SKM-1 (cell line): ENCODE measurements around the gene SCGB2A2.

ENCODE experiments used
- DNase-seq: peaks from one replicate; lab custom pipeline; 2025; ENCODE audit not compliant: unreplicated experiment; lab: John Stamatoyannopoulos, UW

Gene SCGB2A2

DNA sequence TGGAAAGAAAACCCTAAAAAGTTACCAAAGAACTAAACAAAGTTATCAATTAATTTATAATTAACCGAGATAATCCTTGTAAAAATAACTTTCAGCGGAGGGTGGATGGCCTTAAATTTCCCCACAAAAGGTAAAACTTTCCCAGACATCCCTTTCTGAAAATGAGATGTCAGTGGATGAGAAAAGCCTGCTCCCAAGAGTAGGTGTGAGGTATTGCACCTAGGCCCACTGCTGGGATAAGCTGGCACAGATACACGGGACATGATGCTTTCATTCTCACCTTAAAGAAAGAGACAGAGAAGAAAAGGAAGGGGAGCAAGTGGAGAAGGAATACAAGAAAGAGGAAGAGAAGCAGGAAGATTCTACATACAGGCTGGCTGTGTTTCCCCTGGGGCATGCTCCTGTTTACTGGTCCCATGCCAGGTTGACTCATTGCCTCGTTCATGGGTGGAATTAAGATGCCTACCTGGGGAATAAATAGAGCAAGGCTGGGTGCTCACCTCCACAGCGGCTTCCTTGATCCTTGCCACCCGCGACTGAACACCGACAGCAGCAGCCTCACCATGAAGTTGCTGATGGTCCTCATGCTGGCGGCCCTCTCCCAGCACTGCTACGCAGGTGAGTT, at the start of gene SCGB2A2:
Gene SCGB2A2 (plus strand): TSS at position 505 of the 625 bp plus-strand sequence. CDS start 59 bp downstream, at position 564.
- DNase-seq = no peak

DNA sequence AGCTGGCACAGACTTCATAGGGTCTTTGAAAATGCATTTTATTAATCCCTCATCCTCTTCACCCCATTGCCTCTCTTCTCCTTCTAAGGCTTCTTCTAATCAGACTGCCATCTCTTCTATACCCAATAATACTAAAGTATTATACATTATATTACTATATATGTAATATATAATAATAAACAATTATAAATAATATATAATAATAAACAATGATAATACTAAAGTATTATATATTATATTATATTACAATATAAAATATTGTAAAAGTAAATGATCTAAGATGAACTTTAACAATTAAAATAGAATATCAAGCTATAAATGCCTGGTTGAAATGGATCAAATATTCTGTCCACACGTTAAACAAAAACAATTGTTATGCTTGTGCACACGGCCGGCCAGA, 48.5 kb upstream of the SCGB2A2 start:
- no peak for DNase-seq

DNA sequence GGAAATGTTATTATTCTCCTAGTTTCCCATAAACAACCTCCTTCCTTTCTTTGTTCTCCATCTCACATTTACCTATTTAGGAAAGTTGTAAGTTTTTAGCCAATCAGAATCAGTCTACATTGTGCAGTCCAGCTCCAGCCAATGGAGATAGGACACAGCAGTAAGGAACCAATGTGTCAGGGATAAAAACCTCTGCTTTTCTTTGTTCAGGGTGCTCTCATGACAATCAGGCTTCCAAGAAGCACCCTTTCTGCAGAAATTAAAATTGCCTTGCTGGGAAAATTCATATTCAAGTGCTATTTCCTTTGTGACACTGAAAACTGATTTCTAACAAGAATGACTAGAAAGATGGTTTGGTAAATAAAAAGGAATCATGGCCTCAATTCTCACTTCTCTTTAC, 46.9 kb upstream of the SCGB2A2 start:
- DNase-seq = no peak

DNA sequence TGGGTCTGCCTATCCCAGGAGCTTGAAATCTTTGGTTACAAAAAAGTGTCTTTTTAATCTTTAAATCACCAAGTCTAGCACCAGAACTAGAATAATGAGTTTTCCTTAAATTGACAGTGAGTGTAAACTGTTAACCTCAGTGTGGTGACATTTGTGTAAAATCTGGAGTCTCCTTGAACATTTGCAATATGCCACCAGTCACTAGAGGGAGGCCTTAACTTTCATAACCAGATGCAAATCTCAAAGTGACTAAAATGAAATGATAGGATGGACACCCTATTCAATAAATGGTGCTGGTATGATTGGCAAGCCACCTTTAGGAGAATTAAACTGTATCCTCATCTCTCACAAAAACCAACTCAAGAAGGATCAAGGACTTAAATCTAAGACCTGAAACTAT, 36.2 kb upstream of the SCGB2A2 start:
- DNase-seq = no peak

DNA sequence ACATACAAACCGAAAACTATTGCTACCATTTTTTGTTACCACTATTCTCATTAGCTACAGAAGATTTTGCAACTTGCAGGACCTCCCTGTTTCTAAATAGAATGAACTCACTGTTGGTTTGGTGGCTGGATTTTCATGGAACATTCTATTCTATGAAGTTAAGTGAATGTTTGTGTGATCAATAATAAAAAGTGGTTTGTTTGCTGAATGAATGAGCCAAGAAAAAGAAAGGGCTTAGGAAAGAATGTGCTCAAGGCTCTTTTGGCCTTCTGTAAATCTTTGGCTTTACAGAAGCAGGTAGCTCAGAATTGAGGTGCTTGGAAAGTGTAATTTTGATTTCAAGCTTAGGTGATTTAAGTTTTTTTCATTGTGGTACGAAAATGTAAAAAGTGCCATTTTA, 33.8 kb upstream of the SCGB2A2 start:
- no peak for DNase-seq

DNA sequence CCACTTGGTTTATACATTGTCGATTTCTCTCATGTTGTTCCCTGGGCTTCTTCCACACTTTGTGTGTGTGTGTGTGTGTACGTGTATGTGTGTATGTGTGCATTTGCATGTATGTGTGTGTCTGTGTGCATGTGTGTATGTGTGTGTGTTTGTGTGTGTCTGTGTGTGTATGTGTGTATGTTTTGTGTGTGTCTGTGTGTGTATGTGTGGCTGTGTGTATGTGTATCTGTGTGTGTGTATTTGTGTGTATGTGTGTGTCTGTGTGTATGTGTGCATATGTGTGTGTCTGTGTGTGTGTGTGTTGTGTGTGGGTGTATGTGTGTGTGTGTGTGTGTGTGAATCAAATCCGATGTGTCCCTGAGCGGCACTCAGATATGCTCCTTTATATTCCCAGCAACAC, 32.5 kb upstream of the SCGB2A2 start:
- no peak for DNase-seq

DNA sequence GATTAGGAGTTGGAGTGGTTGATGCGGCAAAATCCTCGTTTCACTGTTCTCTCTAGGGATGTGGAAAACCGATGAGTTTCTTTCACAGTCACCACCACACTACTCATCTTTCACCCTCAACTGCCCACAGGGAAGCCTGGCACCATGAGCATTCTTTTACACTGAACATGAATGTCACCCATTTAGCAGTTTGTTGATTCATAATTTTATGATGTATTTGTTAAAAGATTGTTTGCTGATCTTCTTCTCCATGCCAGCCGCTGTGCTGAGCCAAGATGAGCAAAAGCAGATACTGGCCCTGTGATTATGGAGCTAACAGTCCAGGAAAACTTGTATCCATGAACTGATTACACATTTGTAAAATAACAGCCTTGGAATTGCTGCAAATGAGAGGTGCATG, 31.8 kb upstream of the SCGB2A2 start:
- DNase-seq = no peak

DNA sequence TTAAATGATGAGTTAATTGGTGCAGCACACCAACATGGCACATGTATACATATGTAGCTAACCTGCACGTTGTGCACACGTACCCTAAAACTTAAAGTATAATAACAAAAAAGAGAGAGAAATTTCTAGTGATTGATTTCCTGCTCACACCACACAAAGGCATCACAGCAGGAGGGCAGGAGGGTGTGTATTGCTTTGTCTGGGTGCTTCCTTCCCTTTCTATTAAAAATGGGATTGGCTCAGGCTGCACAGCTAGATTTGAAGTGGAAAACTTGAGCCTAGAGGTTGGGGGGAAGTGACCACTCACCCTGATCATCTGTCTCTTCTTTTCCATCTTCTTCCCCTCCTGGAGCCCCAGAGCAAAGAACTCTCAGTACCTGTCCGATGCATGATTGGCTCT, 28.9 kb upstream of the SCGB2A2 start:
- DNase-seq = no peak

DNA sequence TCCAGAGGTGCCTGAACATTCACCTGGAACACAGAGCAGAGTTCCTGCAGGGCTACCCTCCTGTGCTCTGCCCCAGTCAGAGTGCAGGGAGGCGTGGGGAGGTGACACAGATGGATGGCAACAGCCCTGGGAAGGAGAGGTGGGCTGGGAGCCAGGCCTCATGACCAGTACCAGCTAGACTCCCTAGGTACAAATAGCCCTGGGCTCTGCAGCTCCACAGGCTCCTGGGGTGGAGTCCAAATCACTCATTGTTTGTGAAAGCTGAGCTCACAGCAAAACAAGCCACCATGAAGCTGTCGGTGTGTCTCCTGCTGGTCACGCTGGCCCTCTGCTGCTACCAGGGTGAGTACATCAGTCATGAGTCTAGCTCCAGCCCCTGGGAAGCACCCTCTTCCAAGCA, 27.9 kb upstream of the SCGB2A2 start, which contains the start of gene SCGB1D2:
Gene SCGB1D2 (plus strand): TSS at position 219 of the 400 bp plus-strand sequence. CDS start 69 bp downstream, at position 288.
- DNase-seq = no peak

DNA sequence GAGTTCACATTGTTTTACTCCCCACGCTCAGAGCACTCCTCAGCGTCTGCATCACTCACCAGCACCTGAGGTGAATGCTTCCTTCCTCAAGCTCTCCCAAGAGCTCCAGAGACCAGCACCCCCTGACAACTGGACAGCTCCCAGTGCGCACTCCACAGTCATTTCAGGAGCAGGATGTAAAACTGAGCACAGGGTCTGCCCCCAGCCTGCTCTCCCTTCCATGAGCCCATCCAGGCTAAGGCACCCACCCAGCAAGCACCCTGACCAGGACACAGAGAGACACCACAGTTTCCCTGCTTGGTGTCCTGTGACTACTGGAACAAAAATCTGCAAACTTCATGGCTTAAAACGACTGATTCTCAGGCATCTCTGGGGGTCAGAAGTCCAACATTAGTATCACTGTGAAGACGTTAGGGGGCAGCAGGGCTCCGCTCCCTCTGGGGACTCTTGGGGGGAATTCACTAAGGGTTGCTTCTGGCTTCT, 24.6 kb upstream of the SCGB2A2 start:
- DNase-seq = no peak

DNA sequence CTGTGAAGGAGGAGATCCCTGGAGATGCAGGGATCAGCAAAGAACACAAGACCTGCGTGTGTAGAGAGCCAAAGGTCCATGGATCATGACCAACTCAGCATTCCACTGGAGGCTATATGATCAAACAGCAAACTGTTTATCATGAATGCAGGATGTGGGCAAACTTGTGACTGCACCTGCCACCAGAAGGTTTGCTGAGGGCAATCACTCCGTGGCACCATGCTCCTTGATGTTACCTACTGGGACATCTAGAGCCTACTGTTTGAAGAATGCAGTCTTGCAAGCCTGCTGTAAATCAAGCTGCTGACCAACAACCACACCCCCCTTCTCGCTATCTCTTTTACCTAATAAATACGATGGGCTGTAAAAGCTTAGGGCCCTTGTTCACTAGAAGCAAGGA, 18.3 kb upstream of the SCGB2A2 start:
- DNase-seq = no peak

DNA sequence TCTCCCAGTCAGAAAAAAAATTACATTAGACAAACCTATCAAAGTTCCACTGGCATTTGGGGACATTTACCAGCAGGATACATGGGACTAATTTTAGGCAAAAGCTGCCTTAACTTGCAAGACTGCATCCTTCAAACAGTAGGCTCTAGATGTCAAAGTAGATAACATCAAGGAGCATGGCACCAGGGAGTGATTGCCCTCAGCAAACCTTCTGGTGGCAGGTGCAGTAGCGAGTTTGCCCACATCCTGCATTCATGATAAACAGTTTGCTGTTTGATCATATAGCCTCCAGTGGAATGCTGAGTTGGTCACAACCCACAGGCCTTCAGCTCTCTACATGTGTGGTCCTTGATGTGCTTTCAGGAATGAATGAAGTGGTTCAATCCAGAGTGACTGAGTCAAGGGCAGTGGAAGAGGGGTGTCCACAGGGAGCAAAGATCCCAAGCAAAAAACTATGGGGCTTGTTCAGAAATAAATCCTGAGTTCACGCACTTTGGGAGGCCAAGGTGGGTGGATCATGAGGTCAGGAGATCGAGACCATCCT, 15.9 kb upstream of the SCGB2A2 start:
- DNase-seq = no peak

DNA sequence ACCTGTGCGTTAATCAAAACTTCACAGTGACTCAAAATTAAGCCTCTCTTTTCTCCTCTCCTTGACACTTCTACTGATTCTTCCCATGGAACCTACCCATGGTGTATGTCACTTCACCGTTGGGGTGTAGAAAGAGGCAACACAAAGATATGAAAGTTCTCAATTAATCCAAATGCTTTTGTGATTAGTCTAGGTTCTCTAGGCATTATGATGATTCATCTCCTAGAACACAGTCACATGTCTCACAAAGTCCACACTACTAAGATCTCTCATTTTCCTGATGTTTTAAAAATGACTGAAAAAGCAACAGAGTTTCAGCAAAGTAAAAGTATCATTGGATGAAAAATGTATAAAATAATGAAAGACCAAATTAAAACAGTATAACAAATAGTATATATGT, 13.7 kb upstream of the SCGB2A2 start:
- no peak for DNase-seq

DNA sequence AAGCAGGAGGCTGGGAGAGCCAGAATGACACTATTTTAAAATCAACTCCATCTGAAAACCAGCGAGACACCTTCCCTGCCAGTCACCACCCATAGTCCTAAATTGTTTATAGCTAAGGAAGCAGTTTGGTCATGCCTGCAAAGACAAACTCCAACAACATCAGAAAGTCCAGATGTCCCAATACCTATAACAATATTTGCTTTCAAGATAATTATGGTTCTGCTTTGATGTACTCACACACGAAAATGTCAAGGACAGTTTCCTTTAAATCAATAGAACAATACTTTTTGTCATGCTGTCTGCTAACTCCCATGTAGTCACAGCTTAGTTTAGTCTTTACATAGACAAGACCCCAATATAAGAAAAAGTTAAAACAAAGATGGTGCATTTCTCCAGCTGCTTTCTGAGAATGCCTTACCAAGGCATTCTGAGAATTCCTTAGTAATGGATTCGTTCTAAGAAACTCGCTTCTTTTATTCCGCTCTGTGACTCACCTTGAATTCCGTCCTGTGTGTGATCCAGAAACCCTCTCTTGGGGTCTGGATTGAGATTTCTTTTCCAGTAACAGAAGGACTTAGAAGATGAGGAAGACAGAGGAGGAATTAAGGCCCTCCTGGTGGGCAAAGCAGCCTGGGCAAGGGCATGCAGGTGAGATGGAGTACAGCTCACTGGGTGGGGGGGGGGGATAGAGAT, 9.6 kb upstream of the SCGB2A2 start:
- no peak for DNase-seq

DNA sequence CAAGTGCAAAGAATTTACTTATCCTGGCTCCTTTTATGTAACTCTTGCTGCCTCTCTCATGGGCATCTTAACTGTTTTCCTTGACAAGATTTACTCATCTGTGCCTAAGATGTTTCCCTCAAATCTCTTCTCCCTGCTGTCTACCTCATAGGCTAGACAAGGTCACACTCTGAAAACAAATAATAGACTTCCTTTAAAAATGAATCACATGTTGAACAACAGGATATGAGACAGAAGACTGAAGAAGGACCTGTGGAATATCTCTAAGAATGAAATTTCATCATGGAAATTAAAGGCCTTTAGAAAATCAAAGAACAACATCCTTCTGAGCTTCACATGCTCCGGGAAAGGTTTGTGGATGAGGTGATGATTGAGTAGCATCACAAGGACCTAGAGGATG, 6.0 kb upstream of the SCGB2A2 start:
- no peak for DNase-seq

DNA sequence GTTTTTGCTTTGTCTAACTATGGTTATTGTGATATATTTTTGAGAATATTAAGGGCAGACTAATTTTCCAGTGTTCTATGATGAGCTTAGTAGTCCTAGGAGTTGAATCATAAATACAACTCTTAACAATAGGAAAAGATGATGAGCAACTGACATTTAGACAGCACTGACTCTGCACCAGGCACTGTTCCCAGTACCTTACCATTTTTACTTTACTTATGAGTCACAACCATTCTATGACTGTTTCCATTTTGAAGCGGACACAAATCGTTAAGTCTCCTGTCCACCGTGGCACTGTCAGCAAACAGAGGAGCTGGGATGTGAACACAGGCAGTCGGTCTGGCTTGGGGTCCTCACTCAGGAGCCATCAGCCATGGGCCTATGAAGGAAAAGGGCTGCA, 3.4 kb upstream of the SCGB2A2 start:
- no peak for DNase-seq

DNA sequence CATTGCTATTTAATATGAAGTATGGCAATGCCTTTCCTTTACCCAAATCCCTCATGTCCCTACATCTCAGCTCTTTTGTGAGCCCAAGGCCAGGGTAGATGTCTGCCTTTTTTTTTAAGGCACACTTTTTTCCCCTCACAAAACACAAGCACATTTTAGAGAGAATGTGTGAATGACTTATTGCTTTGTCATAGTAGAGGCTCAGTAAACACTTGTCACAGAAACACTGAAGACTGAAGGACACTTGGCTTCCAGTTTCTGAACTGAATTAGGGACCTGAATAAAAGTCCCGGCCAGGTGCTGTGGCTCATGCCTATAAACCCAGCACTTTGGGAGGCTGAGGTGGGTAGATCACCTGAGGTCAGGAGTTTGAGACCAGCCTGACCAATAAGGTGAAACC, 2.9 kb upstream of the SCGB2A2 start:
- DNase-seq = no peak

DNA sequence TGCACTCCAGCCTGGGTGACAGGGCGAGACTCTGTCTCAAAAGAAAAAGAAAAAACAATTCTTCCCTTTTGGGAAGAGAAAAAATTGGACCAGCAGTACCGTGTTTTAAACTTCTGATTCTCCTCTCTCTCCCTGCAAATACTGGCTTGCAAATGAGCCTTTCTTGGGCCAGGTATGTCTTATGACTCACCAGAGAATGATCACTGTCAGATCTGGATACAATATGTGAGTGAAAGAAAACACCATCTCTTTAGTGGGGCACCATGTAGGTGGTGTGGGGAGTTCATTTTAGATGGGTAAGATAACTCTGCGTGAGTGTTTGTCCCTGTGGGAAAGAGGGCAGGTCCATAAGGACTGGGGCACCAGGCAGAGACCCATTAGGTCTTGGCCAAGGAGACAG, 2.4 kb upstream of the SCGB2A2 start:
- no peak for DNase-seq

DNA sequence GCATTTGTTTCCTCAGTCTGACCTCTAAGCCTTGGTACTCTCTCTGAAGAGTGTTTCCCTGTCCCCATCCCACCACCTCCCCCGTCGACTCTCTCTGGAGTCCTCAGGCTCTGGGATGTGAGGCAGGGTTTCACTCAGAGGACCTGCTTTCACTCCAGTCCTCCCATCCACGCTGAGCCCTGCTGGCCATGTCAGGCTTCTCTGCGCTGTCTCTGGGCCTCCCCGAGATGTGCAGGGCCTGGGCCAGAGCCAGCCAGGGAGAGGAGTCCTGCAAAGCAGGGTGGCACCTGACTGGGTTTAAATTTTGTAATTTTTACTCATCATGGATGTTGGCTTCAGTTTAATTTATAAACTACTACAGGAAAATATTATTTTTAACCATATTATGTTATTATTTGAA, 3.3 kb downstream of the SCGB2A2 start:
- no peak for DNase-seq

DNA sequence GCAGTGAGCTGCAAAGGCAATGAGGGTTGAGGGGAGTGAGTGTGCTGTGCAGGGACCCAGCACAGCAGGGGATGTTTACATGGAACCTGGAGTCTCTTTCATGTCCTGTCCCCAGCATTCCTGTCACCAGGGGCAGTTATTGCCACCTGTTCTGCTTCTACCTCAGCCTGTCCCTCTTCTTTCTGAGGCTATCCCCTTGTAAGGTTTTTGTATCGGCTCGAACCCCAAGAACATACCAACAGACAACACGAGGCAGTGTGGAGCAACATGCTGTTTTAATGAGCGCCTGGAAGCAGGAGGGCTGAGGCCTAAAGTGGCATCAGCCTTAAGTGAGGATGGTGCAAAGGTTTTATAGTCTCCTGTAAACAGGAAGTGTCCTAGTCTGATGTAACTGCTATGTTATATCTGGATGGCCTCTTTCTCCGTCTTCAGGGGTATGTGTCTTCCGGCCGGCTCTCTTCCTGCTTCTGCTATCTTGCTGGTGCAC, 3.9 kb downstream of the SCGB2A2 start:
- DNase-seq = no peak

DNA sequence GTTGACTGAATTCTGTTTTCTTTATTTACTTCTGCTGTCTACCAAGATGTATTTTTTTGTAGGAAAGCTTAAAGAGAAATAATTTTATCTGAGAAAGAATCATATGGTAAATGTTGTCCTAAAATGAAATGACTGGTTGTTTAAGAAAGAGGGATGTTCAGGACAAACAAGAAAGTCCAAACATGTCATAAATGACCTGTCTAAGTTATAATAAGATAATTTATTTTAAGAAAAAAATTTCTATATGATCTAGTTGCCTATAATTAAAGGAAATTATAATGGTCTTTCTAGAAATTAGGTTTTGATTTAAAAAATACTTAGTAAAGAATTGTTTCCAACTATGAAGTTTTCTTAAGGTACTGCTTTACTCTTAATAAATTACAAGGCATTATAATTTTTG, 10.5 kb downstream of the SCGB2A2 start:
- DNase-seq = no peak

DNA sequence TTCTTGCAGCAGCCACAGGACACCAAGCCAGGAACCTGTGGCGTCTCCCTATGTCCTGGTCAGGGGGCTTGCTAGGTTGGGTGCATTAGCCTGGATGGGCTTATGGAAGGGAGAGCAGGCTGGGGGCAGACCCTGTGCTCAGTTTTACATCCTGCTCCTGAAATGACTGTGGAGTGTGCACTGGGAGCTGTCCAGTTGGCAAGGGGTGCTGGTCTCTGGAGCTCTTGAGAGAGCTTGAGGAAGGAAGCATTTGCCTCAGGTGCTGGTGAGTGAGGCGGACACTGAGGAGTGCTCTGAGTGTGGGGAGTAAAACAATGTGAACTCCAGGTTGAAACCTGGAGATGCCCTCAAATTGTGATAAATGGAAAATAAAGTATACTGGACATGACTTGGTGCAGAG, 25.5 kb downstream of the SCGB2A2 start:
- no peak for DNase-seq
